Stimulated activated CD4-positive, alpha-beta T cell treated with anti-CD3 and anti-CD28 coated beads, Interleukin-4, amount 100 ng/mL, for 1 hour (primary cell): ENCODE results near the gene NTSR1.
A peak's percentile ranks its signal among the peaks of the same experiment; 100 is the strongest.

Experiments
- DNase-seq: peaks from one replicate; pipeline ENCODE4 v3.0.0-alpha.2; 2020

NTSR1 gene

GRCh38 chr20:62791301-62792181 lies 82.9 kb downstream of the NTSR1 start:
- DNase-seq: peak; percentile 68

- DNase-seq: no peak
These were observed 83.7 kb downstream of the NTSR1 start for GRCh38 chr20:62792182-62792939.

GRCh38 chr20:62792940-62793756 lies 84.5 kb downstream of the NTSR1 start:
- DNase-seq: no peak

DNA sequence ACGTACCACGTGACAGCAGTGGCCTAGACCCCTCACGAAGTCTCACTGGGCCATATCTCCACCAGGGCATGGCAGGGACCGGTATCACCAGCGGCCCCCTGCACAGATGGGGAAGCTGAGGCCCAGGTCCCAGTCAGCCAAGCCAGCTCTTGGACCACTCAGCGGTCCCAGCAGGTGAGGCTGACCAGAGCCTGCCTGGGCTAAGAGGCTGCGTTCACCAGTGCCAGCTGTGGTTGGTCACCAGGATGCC lies 85.0 kb downstream of the NTSR1 start:
- no peak for DNase-seq

DNA sequence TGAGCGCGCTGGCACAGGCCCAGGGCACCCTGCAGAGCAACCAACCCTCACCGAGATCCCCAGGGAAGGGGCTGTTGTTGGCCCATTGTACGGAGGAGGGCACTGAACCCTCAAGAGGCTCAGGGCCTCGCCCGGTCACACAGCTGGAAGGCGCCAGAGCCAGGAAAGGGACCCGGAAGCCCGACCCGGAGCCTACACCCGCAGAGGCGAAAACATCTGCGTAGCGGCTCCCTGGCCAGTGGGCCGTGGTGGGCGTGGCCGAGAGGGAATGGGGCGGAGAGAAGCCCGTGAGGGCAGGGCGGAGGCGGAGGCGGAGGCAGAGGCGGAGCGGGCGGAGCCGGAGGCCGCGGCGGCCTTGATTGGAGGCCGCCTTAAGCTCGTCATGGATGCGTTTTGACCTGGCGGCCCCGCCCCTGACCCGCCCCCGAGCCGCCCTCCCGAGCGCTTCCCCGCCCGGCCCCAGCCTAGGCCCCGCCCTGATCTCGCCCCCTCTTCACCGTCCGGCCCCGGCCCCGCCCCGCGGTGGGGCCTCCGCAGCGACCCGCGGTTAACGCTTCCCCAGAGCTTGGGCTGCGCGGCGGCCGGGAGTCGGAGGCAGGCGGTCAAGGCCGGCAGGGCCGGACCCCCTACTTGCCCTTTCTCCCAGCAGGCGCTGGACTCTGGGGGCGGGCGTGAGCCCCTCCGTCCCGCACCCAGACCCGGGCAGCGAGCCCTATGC lies 85.5 kb downstream of the NTSR1 start:
- DNase-seq: peak; percentile 88

DNA sequence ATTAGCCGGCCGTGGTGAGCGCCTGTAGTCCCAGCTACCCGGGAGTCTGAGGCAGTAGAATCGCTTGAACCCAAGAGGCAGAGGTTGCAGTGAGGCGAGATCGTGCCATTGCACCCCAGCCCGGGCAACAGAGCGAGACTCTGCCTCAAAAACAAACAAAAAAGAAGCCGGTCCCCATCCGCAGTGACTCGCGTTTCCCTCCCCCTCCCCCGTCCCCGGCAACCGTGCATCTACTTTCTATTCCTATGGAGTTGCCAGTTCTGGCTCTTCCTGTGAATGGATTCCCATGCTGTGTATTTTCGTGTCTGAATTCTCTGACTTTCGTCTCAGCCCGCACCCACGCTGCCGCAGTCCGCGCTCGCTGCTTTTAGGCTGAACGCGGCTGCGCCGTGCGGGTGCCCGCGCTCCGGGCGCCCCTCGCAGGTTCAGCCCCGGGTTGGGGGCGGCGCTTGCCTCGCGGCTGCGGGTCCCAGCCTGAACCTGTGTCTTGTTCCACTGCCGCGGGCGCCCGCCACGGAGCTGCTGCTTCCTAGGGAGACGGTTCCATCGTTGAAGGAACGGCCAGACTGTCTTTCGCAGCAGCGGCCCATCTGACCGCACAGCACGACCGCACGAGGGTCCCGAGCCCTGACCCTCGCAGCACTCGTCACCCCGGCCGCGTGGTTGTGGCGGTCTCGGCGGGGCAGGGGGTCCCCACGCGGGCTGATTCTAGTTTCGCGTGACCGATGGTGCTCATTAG lies 86.6 kb downstream of the NTSR1 start:
- peak; percentile 75 for DNase-seq

- DNase-seq: no peak
These were observed 88.3 kb downstream of the NTSR1 start for GRCh38 chr20:62796699-62797491.

DNA sequence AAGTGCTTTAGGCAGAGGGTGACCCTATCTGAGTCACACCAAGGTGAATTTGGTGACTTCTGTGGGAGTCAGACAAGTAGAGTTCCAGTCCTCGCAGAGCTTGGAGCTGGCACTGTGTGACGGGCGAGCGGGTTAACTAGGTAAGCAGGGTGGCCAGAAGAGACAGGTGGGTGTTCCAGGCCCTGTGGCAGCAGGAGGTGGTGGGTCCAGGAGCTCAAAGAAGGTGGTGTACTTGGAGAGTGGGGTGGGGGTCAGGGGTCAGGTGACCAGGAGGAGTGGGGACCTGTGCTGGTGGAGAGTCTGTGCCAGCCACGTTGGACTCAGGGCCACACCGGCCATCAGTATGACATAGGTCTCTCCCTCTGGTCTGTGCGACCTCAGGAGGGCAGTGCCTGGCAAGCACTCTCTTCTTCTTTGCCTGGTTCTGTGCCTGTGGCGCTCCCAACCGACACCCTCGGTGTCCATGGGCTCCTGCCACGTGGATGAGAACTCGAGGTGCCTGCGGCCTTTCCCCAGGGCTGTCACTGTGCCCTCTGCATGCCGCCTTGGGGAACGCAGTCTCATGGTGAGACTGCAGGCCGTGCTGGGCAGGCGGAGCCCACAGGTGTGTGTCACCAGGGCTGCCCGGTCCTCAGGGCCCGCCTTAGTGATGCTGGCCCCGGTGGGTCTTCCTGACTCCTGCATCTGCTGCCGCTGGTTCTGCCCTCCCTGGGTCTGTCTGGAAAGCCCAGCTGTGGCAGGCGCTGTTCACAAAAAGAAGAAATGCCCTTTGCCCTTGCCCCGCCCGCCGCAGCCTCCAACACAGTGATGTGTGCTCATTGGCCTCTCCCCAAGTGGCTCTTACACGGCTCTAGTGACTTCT lies 89.3 kb downstream of the NTSR1 start:
- no peak for DNase-seq

- no peak for DNase-seq
These were observed 90.4 kb downstream of the NTSR1 start for GRCh38 chr20:62799036-62799435.

GRCh38 chr20:62799459-62799858 lies 90.8 kb downstream of the NTSR1 start:
- DNase-seq: no peak

- DNase-seq: no peak
These were observed 91.2 kb downstream of the NTSR1 start for GRCh38 chr20:62799873-62800272.

DNA sequence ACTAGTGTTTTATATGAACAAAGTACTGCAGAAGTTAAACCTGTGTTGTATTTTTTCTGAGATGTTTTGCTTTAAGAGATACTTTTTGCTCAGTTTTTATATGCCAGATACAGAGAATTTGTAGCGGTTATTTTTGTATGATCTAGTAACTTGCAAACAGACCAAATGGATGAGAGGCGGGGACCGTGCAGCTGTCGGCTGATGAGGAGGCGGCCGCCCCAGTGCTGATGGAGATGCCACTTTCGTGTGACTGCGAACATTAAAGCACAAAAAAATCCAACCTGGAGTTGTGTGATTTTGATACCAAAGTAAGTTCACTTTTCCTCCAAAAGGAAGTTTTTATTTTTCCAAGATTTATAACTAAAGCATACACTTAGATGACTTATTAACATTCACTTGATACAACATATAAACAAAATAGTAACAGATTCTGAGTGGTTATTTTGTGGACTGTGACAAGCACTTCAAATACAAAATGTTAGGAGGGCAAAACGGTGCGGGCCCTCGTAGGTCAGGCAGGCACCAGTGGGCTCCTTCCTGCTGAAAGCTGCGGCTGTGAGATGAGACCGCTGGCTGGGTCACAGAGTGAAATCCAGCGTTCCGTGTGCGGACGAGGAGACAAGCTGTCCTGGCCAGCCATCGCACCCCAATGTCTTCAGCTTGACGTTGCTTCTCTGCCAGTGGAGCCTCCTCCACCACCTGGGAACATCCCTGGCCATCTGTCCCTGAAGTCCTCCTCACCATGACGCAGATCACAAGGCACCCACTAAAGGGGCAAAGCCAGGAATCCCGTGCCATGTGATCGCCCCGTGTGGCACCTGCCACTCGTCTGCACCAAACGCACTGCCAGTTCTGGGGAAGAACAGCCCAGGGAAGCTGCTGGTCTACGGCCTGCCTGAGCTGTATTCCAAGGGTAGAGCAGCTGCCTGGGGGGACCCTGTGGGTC lies 92.0 kb downstream of the NTSR1 start:
- DNase-seq: no peak

DNA sequence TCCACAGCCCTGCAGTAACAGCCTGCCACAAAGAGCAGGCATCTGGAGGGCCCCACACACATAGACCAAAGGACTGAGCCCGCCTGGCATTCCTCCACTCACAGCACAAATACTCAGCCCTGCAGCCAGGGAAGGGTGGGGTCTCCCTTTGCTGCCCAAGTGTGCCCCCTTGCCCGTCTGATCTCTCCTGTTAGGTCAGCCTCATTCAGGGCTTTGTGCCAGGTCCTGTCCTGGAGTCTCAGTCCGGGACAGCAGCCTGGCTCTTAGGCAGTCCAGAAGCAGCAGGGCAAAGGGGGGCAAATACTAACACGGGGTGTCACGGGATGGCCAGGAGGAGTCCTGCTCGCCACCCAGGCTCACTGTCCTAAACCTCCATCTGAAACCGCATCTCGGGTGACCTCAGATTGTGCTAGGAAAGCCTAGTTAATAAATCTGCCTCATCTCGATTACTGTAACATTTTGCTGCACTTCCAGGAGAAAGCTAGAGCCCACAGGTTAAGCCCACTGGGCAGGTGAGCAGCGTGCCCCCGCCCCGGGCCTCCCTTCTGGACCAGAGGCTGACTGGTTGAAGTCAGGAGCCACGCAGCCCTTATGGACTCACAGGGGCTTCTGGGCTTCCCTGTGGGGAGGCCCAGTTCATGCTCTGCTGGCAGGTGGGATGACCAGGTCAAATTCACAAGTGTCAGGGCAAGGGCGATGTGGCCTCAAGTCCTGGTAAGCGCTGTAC lies 92.8 kb downstream of the NTSR1 start:
- DNase-seq: no peak

DNA sequence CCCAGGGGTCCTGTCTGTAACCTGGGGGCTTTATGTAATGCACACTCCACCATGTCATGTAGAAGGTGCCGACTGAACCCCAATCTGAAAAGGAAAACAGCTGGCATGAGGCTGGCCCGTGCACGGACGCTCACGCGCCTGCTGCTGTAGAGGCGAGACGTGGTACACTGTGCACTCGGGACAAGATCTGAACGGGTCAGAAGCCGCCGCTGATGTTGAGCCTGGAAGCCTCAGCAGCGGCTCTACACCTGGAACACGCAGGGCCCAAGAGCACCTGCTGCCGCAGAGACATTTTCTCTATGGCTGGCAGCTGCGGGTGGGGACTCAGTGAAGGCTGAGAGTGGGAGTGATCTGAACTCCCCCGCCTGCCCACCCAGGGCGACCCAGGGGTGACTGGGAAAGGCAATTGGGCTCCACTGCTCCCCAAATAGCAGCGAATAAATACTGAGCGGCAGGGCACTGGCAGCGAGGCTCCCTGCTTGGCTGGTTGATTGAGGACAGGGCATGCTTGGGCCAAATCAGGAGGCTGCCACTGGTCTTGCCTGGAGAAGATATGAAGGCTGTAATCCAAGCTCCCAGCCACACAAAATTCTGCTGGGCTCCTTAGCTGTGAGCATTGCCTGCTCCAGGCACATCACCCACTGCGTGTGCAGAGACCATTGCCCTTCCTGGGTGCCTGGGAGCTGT lies 93.5 kb downstream of the NTSR1 start:
- no peak for DNase-seq

DNA sequence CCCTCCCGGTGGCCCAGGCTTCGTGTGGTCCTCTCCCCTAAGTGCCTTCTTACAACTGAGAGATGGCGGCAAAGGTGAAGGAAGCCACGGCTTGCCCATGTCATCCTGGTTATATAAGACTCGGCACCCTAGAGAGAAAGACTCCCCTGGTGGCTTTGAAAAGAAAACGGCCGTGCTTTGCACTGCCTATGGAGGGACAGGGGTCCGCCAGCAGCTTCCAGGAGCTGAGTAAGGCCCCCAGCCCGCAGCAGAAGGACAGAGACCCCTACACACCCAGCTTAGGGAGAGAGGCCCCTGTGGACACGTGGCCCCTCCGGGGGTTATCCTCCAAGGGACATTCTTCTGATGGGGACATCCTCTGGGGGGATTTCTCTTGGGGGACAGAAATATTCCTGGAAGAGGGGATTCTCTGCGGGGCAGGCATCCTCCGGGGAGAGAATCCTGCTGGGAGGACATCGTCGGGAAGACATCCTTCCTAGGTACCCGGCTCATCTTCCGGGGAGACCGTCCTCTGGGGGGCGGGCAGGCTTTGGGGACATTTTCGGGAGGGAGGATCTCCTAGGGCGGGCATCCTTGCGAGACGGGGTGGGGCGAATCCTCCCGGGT lies 95.5 kb downstream of the NTSR1 start:
- DNase-seq: no peak

- peak; percentile 72 for DNase-seq
These were observed 96.1 kb downstream of the NTSR1 start, which contains the start of gene OGFR for GRCh38 chr20:62804627-62805154. Gene OGFR, plus strand, starts transcription at chr20:62804835. Its CDS starts 25 bp downstream, at chr20:62804860.

DNA sequence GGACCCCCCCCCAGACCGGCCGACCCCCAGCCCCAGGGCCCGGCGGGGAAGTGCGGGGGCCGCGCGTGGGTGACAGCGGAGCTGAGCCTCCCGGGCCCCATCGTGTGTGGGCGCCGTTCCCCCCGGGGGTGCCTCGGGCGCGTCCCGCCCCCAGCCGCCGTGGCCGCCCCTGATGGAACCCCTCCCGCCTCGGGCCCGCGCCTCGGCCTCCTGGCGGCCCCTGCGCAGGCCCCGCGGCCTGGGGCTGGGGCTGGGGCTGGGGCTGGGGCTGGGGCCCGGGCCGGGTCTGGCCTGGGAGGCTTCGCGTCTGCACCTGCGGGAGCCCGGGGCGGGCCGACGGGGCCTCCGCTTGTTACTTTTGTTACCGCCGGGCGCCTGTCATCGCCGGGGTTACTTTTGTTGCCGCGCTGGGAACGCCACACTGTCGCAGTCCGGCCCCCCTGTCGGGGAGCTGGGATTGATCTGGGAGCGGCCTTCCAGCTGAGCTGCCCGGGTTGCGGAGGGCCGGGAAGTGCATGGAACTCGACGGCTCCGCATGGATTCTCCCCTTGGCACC lies 96.6 kb downstream of the NTSR1 start:
- DNase-seq: peak; percentile 53
